Measurements from ENCODE around the gene MR1. TPM values are rescaled to one million over a fixed set of nuclear protein-coding genes. Genes with fewer than 3 reads are reported as not detected.

MR1 gene
- polyA plus RNA-seq, 1 of the 3 experiments (the other 2 are of a cell fraction), result 7.0 TPM

GRCh38 chr1:181076852-181077251 is 43.1 kb downstream of the MR1 start:
- DNase-seq, result no peak
- Histone ChIP-seq H3F3A (replicated peaks; ENCODE audit: insufficient read depth) (peaks cover 20% of the 10 kb centered on the region), H3K36me3 (replicated peaks in 1 of 2; ENCODE audit: control insufficient read depth in 1 of 2, insufficient read depth in 2 of 2, low read length in 1 of 2) (no peaks in the 10 kb centered on the region), H3K4me2 (no peak overlapping the region), H3K79me2 (ENCODE audit: insufficient read depth) (no peaks in the 10 kb centered on the region), H2AFZ (ENCODE audit: low read depth) (no peak overlapping the region), H3K4me1 (ENCODE audit: control insufficient read depth in 1 of 2, insufficient read depth in 2 of 2, low read depth in 1 of 2, low read length in 1 of 2) (peaks cover 8 to 16% of the 10 kb centered on the region in 2 experiments; a peak in 3 of 4 replicates), H3K9me3 (no peaks in the 10 kb centered on the region), H3K9ac (no peak overlapping the region), H3K9me2 (no peaks in the 10 kb centered on the region), H3K27me3 (ENCODE audit: insufficient read depth) (no peaks in the 10 kb centered on the region), H3K4me3 (ENCODE audit: low read depth in 2 of 2, low read length in 1 of 2) (no peak overlapping the region), H3K27ac (ENCODE audit: low read depth in 2 of 2, low read length in 1 of 2) (0 out of 4 replicates have a peak overlapping the region, but pooled peaks of 1 of the 2 experiments have one; percentile 78), H4K20me1 (ENCODE audit: insufficient read depth) (no peaks in the 10 kb centered on the region)
- CTCF ChIA-PET, result interaction anchor here (0.9 to 1.2 kb wide), 3 partner anchors 65 to 195 kb away, joined by 3 to 4 read pairs (median 3); no protein-coding TSS in a partner anchor
- WGBS (ENCODE audit: low lambda C conversion rate), result 86% methylated on average over 3 of the region's 3 CpGs
- TF ChIP-seq GATA2 (CRISPR knock-in tag; IDR thresholded peaks at IDR 0.05), result no peak
- TF ChIP-seq FOSL2 (IDR thresholded peaks at IDR 0.05; ENCODE audit: borderline replicate concordance, low read depth), result no peak
- no peak for TF ChIP-seq CHD2 (IDR thresholded peaks at IDR 0.05; ENCODE audit: low read length, partially characterized antibody)
- POLR2A ChIA-PET, result no interaction called here

GRCh38 chr1:181077576-181078242 is 43.9 kb downstream of the MR1 start:
- no peaks in the 10 kb centered on the region for H3K79me2 ChIP-seq (ENCODE audit: insufficient read depth)
- H4K20me1 ChIP-seq (ENCODE audit: insufficient read depth), result no peaks in the 10 kb centered on the region
- H3F3A ChIP-seq (replicated peaks; ENCODE audit: insufficient read depth), result peaks cover 20% of the 10 kb centered on the region
- peak overlapping the region; percentile 54; the same call in 1 of the 2 replicates for H3K9ac ChIP-seq
- H3K4me2 ChIP-seq, result peak overlapping the region; percentile 57
- H3K9me3 ChIP-seq, result no peaks in the 10 kb centered on the region
- H3K9me2 ChIP-seq, result no peaks in the 10 kb centered on the region
- peak overlapping the region; percentile 74 to 78 for H3K27ac ChIP-seq (ENCODE audit: low read depth in 2 of 2, low read length in 1 of 2)
- H3K27me3 ChIP-seq (ENCODE audit: insufficient read depth), result no peaks in the 10 kb centered on the region
- H3K36me3 ChIP-seq (replicated peaks in 1 of 2; ENCODE audit: control insufficient read depth in 1 of 2, insufficient read depth in 2 of 2, low read length in 1 of 2), result no peaks in the 10 kb centered on the region
- ChIA-PET CTCF (interaction anchor here (1.2 kb wide), 2 partner anchors 64 to 65 kb away, joined by 3 to 4 read pairs; no protein-coding TSS in a partner anchor), POLR2A (interaction anchor here (1.4 kb wide), 1 partner anchor 12 kb away, joined by 3 read pairs; no protein-coding TSS in a partner anchor)
- peaks cover 8 to 16% of the 10 kb centered on the region in 2 experiments; a peak in 3 of 4 replicates for H3K4me1 ChIP-seq (ENCODE audit: control insufficient read depth in 1 of 2, insufficient read depth in 2 of 2, low read depth in 1 of 2, low read length in 1 of 2)
- DNase-seq, result no peak
- peak overlapping the region; percentile 71; the same call in 1 of the 2 replicates for H2AFZ ChIP-seq (ENCODE audit: low read depth)
- TF ChIP-seq PBX3 (IDR thresholded peaks at IDR 0.05) (0 out of 2 replicates have a peak, but pooled peaks have one; percentile 12), RXRA (IDR thresholded peaks at IDR 0.05; ENCODE audit: borderline replicate concordance, low read depth) (no peak), JUND (IDR thresholded peaks at IDR 0.05) (peak; percentile 60), TCF12 (IDR thresholded peaks at IDR 0.05) (0 out of 2 replicates have a peak, but pooled peaks have one; percentile 24), FOSL2 (IDR thresholded peaks at IDR 0.05; ENCODE audit: borderline replicate concordance, low read depth) (peak; percentile 44; the same call in 1 of the 2 replicates), FOXJ3 (CRISPR knock-in tag; IDR thresholded peaks at IDR 0.05) (no peak), REST (IDR thresholded peaks at IDR 0.05; ENCODE audit: low read depth, low read length) (no peak), TAF1 (IDR thresholded peaks at IDR 0.05; ENCODE audit: borderline replicate concordance, low read depth, low read length) (no peak)
- 45% methylated on average over 7 of the region's 7 CpGs for WGBS (ENCODE audit: low lambda C conversion rate)
- H3K4me3 ChIP-seq (ENCODE audit: low read depth in 2 of 2, low read length in 1 of 2), result no peak overlapping the region

Measured in SK-N-SH (cell line).